ENCODE data around the gene BRD7.

DNA sequence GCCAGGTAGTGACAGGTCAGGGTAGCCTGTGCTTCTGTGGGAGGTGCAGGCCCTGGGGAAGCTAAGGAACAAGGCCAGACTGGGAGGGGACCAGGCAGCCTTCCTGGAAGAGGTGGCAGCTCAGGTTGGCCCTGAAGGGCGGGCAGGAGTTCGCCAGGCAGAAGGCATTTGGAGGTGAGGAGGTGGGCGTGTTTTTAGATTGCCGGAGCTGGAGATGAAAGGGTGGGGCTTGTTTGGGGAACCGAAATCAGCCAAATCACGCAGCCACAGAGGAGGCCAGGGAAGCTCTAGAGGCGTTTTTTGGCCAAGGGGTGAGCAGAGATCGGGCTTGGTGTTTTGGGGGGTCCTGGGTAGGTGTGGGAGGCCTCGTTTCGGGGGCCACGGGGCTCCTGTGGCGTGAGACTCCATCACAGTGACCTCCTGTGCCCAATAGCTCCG, 94.9 kb downstream of the BRD7 start:
- TF ChIP-seq, protein P1, sequence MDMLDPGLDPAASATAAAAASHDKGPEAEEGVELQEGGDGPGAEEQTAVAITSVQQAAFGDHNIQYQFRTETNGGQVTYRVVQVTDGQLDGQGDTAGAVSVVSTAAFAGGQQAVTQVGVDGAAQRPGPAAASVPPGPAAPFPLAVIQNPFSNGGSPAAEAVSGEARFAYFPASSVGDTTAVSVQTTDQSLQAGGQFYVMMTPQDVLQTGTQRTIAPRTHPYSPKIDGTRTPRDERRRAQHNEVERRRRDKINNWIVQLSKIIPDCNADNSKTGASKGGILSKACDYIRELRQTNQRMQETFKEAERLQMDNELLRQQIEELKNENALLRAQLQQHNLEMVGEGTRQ (IDR thresholded peaks at IDR 0.05; ENCODE audit: low read depth, low read length) = no peak
- TF ChIP-seq RFX5 (IDR thresholded peaks at IDR 0.05; ENCODE audit: low read depth, low read length) (no peak), CEBPB (IDR thresholded peaks at IDR 0.05; ENCODE audit: low read depth, low read length) (no peak)
- TF ChIP-seq, protein P2, sequence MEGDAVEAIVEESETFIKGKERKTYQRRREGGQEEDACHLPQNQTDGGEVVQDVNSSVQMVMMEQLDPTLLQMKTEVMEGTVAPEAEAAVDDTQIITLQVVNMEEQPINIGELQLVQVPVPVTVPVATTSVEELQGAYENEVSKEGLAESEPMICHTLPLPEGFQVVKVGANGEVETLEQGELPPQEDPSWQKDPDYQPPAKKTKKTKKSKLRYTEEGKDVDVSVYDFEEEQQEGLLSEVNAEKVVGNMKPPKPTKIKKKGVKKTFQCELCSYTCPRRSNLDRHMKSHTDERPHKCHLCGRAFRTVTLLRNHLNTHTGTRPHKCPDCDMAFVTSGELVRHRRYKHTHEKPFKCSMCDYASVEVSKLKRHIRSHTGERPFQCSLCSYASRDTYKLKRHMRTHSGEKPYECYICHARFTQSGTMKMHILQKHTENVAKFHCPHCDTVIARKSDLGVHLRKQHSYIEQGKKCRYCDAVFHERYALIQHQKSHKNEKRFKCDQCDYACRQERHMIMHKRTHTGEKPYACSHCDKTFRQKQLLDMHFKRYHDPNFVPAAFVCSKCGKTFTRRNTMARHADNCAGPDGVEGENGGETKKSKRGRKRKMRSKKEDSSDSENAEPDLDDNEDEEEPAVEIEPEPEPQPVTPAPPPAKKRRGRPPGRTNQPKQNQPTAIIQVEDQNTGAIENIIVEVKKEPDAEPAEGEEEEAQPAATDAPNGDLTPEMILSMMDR (conservative IDR thresholded peaks at IDR 0.05; ENCODE audit: low read depth, low read length) = no peak

Measured in IMR-90 (cell line).